ENCODE results near the gene TBC1D22A.
"Not testable (repeated sequence)": the region's sequence is repeated elsewhere in the genome, so short reads cannot be mapped to it uniquely, and the experiment has no call there.

Gene TBC1D22A

GRCh38 chr22:47139790-47140119, 377.3 kb downstream of the TBC1D22A start:
- peaks cover 9% of the 10 kb centered on the region for H3K36me3 ChIP-seq (replicated peaks; ENCODE audit: low read depth, low read length)
- H3K27me3 ChIP-seq (ENCODE audit: low read depth, low read length), result no peaks in the 10 kb centered on the region
- no peak overlapping the region for H3K4me2 ChIP-seq (ENCODE audit: low read length)
- H3K4me3 ChIP-seq (ENCODE audit: low read length), result no peak overlapping the region
- H4K20me1 ChIP-seq (ENCODE audit: insufficient read depth, low read length), result peaks cover 44% of the 10 kb centered on the region
- TF ChIP-seq EZH2phosphoT487 (IDR thresholded peaks at IDR 0.05; ENCODE audit: low read depth), result no peak
- no peak for TF ChIP-seq CTCF (IDR thresholded peaks at IDR 0.05; ENCODE audit: low read depth, low read length)
- H3K79me2 ChIP-seq (ENCODE audit: low read length), result no peaks in the 10 kb centered on the region
- H3K9ac ChIP-seq (ENCODE audit: low read length), result no peak overlapping the region
- no peaks in the 10 kb centered on the region for H3K4me1 ChIP-seq (ENCODE audit: low read length)
- no peak overlapping the region for H3K27ac ChIP-seq (ENCODE audit: low read length)
- no peak overlapping the region for H2AFZ ChIP-seq (ENCODE audit: low read depth, low read length)
- no peaks in the 10 kb centered on the region for H3K9me3 ChIP-seq (ENCODE audit: insufficient read depth, low read length)

DNA sequence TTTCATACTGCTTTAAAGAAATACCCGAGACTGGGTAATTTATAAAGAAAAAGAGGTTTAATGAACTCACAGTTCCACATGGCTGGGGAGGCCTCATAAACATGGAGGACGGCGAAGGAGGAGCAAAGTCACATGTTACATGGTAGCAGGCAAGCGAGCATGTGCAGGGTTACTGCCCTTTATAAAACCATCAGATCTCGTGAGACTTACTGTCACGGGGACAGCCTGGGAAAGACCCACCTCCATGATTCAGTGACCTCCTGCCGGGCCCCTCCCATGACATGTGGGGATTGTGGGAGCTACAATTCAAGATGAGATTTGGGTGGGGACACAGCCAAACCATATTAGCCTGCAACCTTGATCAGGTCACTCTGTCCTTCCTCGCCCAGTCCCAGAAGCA, 378.5 kb downstream of the TBC1D22A start:
- not testable (repeated sequence) for H3K27ac ChIP-seq (ENCODE audit: low read length); H3K4me2 ChIP-seq (ENCODE audit: low read length); H3K4me1 ChIP-seq (ENCODE audit: low read length); H3K79me2 ChIP-seq (ENCODE audit: low read length); H3K9me3 ChIP-seq (ENCODE audit: insufficient read depth, low read length); H3K36me3 ChIP-seq (replicated peaks; ENCODE audit: low read depth, low read length); H2AFZ ChIP-seq (ENCODE audit: low read depth, low read length); H3K9ac ChIP-seq (ENCODE audit: low read length); H3K27me3 ChIP-seq (ENCODE audit: low read depth, low read length); H3K4me3 ChIP-seq (ENCODE audit: low read length)
- H4K20me1 ChIP-seq (ENCODE audit: insufficient read depth, low read length), result peaks cover 50% of the 10 kb centered on the region

DNA sequence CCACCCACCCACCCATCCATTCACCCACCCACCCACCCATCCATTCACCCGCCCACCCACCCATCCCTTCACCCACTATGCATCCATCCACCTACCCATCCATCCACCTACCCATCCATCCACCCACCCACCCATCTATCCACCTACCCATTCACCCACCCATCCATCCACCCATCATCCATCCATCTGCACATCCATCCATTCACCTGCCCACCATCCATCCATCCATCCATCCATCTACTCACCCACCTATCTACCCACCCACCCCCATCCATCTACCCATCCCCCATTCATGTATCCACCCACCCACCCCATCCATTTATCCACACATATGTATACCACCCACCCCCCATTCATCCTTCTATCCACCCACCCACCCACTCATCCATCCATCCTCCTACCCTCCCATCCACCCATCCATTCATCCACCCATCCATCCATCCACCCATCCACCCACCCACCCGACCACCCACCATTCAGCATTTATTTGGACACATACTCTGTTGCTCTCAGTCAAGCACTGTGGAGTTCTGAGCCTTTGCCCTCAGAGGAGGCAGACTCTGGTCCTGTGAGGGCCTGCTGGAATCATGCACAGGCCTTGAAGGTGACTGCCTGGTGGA, 380.1 kb downstream of the TBC1D22A start:
- peaks cover 59% of the 10 kb centered on the region for H4K20me1 ChIP-seq (ENCODE audit: insufficient read depth, low read length)
- TF ChIP-seq EZH2phosphoT487 (IDR thresholded peaks at IDR 0.05; ENCODE audit: low read depth) (no peak), CTCF (IDR thresholded peaks at IDR 0.05; ENCODE audit: low read depth, low read length) (no peak)
- H3K9me3 ChIP-seq (ENCODE audit: insufficient read depth, low read length), result no peaks in the 10 kb centered on the region
- no peak overlapping the region for H2AFZ ChIP-seq (ENCODE audit: low read depth, low read length)
- no peak overlapping the region for H3K4me3 ChIP-seq (ENCODE audit: low read length)
- peaks cover 9% of the 10 kb centered on the region for H3K36me3 ChIP-seq (replicated peaks; ENCODE audit: low read depth, low read length)
- no peaks in the 10 kb centered on the region for H3K4me1 ChIP-seq (ENCODE audit: low read length)
- H3K27me3 ChIP-seq (ENCODE audit: low read depth, low read length), result no peaks in the 10 kb centered on the region
- no peak overlapping the region for H3K27ac ChIP-seq (ENCODE audit: low read length)
- no peak overlapping the region for H3K4me2 ChIP-seq (ENCODE audit: low read length)
- H3K9ac ChIP-seq (ENCODE audit: low read length), result no peak overlapping the region
- no peaks in the 10 kb centered on the region for H3K79me2 ChIP-seq (ENCODE audit: low read length)

- Histone ChIP-seq H3K4me3 (ENCODE audit: low read length) (no peak overlapping the region), H3K4me1 (ENCODE audit: low read length) (no peaks in the 10 kb centered on the region), H3K4me2 (ENCODE audit: low read length) (no peak overlapping the region), H3K27ac (ENCODE audit: low read length) (no peak overlapping the region), H2AFZ (ENCODE audit: low read depth, low read length) (no peak overlapping the region), H3K36me3 (replicated peaks; ENCODE audit: low read depth, low read length) (peaks cover 5% of the 10 kb centered on the region), H3K9me3 (ENCODE audit: insufficient read depth, low read length) (no peaks in the 10 kb centered on the region), H3K9ac (ENCODE audit: low read length) (no peak overlapping the region), H3K79me2 (ENCODE audit: low read length) (no peaks in the 10 kb centered on the region), H3K27me3 (ENCODE audit: low read depth, low read length) (no peaks in the 10 kb centered on the region), H4K20me1 (ENCODE audit: insufficient read depth, low read length) (peaks cover 61% of the 10 kb centered on the region)
- TF ChIP-seq EZH2phosphoT487 (IDR thresholded peaks at IDR 0.05; ENCODE audit: low read depth) (no peak), CTCF (IDR thresholded peaks at IDR 0.05; ENCODE audit: low read depth, low read length) (no peak)
These were observed 380.9 kb downstream of the TBC1D22A start for GRCh38 chr22:47143249-47143938.

All from OCI-LY3 (cell line).